Upper lobe of right lung (tissue), 1 donor: ENCODE results near the gene DEDD2. TPM values are rescaled to one million over a fixed set of nuclear protein-coding genes. Genes with fewer than 3 reads are reported as not detected.

Source experiments
- ATAC-seq: fragments of 200-7000 bp; cut with Tn5 transposase; one replicate; pipeline ENCODE4 v1.9.1; 2020; ENCODE audit warnings: mild to moderate bottlenecking, moderate library complexity
- DNase-seq: peaks from one replicate; pipeline ENCODE4 v3.0.0-alpha.2; 2020
- H3K27ac ChIP-seq: fragments of 200-600 bp; one replicate; pipeline ENCODE4 v1.8.0; 2022
- H3K27me3 ChIP-seq: fragments of 200-600 bp; one replicate; pipeline ENCODE4 v1.8.0; 2022; ENCODE audit warnings: mild to moderate bottlenecking
- H3K36me3 ChIP-seq: fragments of 200-600 bp; one replicate; pipeline ENCODE4 v1.8.0; 2022
- H3K4me1 ChIP-seq: fragments of 200-600 bp; one replicate; pipeline ENCODE4 v1.8.0; 2022
- H3K4me3 ChIP-seq: fragments of 200-600 bp; one replicate; pipeline ENCODE4 v1.8.0; 2022; ENCODE audit warnings: mild to moderate bottlenecking
- H3K9me3 ChIP-seq: fragments of 200-600 bp; one replicate; pipeline ENCODE4 v1.8.0; 2022
- intact Hi-C: fragments of 100-400 bp; cut with DNase I; formaldehyde crosslinking; loops from one replicate; pipeline ENCODE4 v1.11.0; 2022
- total RNA-seq: library from RNA; stranded (reverse); fragmentation: NEBNext Ultra II Directional; extraction: Animal tissue kit (Norgen Biotek cat#: 25700); gene quantifications from one replicate; pipeline ENCODE4 v1.2.1, GENCODE V29; 2021
- TF ChIP-seq, protein P1 (sequence below): fragments of 200-600 bp; IDR thresholded peaks from one replicate; pipeline ENCODE4 v1.8.0; 2022; ENCODE audit warnings: antibody characterized with exemption
- donor health status: DM: no; HTN: yes; CAD: no; lungs with severe emphysema.

The DEDD2 gene
- total RNA-seq, 1 donor from 2014 or later: 25.1 TPM

DNA sequence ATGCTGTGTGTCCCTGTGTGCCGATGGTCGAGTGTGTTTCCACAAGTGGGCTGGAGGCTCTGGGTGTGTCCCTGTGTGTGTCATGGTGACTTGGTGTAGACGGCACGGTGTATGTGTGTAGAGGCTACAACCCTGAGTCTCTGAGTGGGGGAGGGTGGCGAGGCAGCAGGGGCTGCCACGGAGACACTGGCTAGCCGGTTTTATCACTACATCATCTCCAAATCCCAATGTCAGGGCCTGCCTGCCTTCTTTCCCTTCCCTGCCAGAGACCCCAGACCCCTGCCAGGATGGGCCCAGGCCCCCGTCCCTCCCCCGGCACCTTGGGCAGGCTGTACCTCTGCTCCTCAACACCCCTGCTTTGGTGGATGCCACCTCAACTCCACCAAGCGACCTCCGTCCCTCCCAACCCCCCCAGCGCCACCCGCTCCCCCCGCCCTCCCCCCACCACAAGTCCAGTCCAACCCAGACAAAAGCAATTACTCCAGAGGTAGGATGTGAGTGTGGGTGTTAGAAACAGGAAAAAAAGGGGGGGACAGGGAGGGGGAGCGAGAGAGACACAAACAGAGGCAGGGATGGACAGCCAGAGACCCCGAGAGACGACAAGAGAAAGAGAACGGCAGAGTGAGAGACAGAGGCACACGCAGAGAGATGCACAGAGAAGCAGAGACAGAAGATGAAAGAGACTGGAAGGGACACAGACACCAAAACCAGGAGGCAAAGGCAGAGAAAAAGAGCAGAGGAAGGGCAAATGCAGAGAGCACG lies 63.6 kb downstream of the DEDD2 start:
- H3K36me3 ChIP-seq: no peaks in the 10 kb centered on the region
- TF ChIP-seq, protein P1, sequence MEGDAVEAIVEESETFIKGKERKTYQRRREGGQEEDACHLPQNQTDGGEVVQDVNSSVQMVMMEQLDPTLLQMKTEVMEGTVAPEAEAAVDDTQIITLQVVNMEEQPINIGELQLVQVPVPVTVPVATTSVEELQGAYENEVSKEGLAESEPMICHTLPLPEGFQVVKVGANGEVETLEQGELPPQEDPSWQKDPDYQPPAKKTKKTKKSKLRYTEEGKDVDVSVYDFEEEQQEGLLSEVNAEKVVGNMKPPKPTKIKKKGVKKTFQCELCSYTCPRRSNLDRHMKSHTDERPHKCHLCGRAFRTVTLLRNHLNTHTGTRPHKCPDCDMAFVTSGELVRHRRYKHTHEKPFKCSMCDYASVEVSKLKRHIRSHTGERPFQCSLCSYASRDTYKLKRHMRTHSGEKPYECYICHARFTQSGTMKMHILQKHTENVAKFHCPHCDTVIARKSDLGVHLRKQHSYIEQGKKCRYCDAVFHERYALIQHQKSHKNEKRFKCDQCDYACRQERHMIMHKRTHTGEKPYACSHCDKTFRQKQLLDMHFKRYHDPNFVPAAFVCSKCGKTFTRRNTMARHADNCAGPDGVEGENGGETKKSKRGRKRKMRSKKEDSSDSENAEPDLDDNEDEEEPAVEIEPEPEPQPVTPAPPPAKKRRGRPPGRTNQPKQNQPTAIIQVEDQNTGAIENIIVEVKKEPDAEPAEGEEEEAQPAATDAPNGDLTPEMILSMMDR: no peak
- no peak overlapping the region for H3K27ac ChIP-seq
- intact Hi-C loops: no loop called here
- no peaks in the 10 kb centered on the region for H3K4me1 ChIP-seq
- ATAC-seq (no peak), DNase-seq (no peak)
- H3K27me3 ChIP-seq: peaks cover 41% of the 10 kb centered on the region
- no peaks in the 10 kb centered on the region for H3K9me3 ChIP-seq
- no peak overlapping the region for H3K4me3 ChIP-seq

DNA sequence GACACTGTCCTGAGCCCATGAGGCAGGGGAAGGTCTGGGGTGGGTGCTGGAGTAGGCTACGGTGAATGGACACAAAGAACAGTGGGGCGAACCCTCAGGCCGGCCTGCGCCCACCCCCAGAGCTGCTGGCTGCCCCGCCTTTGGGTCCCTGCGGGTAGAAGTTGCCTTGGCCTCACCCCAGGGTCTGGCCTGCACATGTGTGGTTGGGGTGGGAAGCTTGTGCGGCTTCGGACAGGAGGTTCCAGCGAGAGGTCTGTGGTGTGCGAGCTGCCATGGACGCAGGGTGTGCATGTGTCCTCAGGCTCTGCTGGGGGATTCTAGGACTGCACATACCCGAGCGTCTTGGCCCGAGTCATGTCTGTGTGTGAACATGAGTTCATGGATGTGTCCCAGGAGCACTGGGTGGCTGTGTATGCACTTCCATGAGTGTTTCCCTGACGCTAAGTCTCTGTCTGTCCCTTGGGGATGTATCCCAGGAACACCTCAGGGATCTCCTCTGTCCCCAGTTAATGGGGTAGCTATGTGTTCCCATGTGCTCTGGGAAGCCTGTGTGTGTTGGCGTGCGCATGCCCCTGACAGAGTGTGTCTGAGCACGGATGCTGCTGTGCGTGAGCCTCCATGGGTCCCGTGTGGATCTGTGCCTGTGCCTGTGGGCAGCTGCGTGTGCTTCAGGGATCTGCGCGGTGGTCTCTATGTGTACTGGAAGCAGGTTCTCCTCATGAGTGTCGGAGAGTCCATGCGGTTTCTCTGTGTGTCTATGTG lies 64.4 kb downstream of the DEDD2 start:
- Histone ChIP-seq H3K4me3 (no peak overlapping the region), H3K27me3 (peaks cover 41% of the 10 kb centered on the region), H3K27ac (no peak overlapping the region), H3K9me3 (no peaks in the 10 kb centered on the region), H3K36me3 (no peaks in the 10 kb centered on the region), H3K4me1 (no peaks in the 10 kb centered on the region)
- intact Hi-C loops: no loop called here
- ATAC-seq (no peak), DNase-seq (no peak)
- TF ChIP-seq, protein P1: no peak

- intact Hi-C loops: no loop called here
- Histone ChIP-seq H3K4me1 (no peaks in the 10 kb centered on the region), H3K27me3 (peaks cover 41% of the 10 kb centered on the region), H3K9me3 (no peaks in the 10 kb centered on the region), H3K4me3 (no peak overlapping the region), H3K36me3 (no peaks in the 10 kb centered on the region), H3K27ac (no peak overlapping the region)
- TF ChIP-seq, protein P1: no peak
- DNase-seq (no peak), ATAC-seq (no peak)
These were observed 65.4 kb downstream of the DEDD2 start for GRCh38 chr19:42151782-42152684.

GRCh38 chr19:42150911-42151361 lies 66.5 kb downstream of the DEDD2 start:
- TF ChIP-seq, protein P1: no peak
- no peaks in the 10 kb centered on the region for H3K36me3 ChIP-seq
- no peak for ATAC-seq
- no peaks in the 10 kb centered on the region for H3K4me1 ChIP-seq
- H3K27ac ChIP-seq: no peak overlapping the region
- no peaks in the 10 kb centered on the region for H3K9me3 ChIP-seq
- peaks cover 41% of the 10 kb centered on the region for H3K27me3 ChIP-seq
- DNase-seq: no peak
- intact Hi-C loops: no loop called here
- H3K4me3 ChIP-seq: no peak overlapping the region

DNA sequence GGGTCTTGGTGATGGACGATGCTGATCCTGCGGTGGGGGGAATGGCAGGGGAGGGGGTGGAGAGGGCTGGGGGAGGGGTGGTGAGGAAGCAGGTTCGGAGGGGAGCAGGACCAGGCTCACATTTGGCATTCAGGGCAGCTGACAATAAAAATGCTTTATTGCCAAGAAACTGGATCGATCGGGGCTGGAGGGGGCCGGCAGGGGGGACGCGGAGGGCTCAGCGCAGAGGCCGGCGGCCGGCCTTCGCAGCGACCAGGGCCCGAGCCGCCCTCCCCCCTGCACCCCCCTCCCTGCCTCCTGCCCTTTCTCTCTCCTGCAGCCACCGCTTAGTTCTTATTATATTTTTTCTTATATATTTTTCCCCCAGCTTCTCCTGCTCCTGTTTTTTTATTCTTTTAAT lies 67.1 kb downstream of the DEDD2 start:
- Histone ChIP-seq H3K9me3 (no peaks in the 10 kb centered on the region), H3K27me3 (peaks cover 41% of the 10 kb centered on the region), H3K27ac (no peak overlapping the region), H3K4me1 (no peaks in the 10 kb centered on the region), H3K36me3 (no peaks in the 10 kb centered on the region), H3K4me3 (no peak overlapping the region)
- intact Hi-C loops: no loop called here
- no peak for ATAC-seq
- DNase-seq: no peak
- TF ChIP-seq, protein P1: no peak
